Thymus (tissue), 11 donors: Measurements from ENCODE around the gene TSHZ2. TPM values are rescaled to one million over a fixed set of nuclear protein-coding genes. Genes with fewer than 3 reads are reported as not detected.

ENCODE experiments used
- DNase-seq, 9 donors: peaks; one replicate each; pipeline ENCODE4 v3.0.0-alpha.2; 2013; ENCODE audit warnings: low spot score in 9 of 9, low read depth in 6 of 9, missing footprints in 1 of 9
- H3K27ac ChIP-seq, 2 donors: one replicate each; pipeline ENCODE4 v1.5.1; 2013; ENCODE audit warnings: control low read depth in 1 of 2, low read depth in 1 of 2, low read length in 1 of 2, mild to moderate bottlenecking in 1 of 2, moderate library complexity in 1 of 2
- H3K27me3 ChIP-seq, 2 donors: one replicate each; pipeline ENCODE4 v1.5.1; 2013; ENCODE audit warnings: low read length in 1 of 2; ENCODE audit not compliant: control insufficient read depth in 2 of 2, insufficient read depth in 1 of 2
- H3K36me3 ChIP-seq, 2 donors: one replicate each; pipeline ENCODE4 v1.5.1; 2013; ENCODE audit warnings: low read length in 1 of 2, mild to moderate bottlenecking in 1 of 2, moderate library complexity in 1 of 2; ENCODE audit not compliant: control insufficient read depth in 2 of 2, insufficient read depth in 2 of 2
- H3K4me1 ChIP-seq, 2 donors: one replicate each; pipeline ENCODE4 v1.5.1; 2013; ENCODE audit warnings: low read length in 2 of 2; ENCODE audit not compliant: control insufficient read depth in 2 of 2, insufficient read depth in 2 of 2
- H3K4me3 ChIP-seq, 2 donors: one replicate each; pipeline ENCODE4 v1.5.1; 2013; ENCODE audit warnings: low read length in 2 of 2, control low read depth in 1 of 2, mild to moderate bottlenecking in 1 of 2
- H3K9me3 ChIP-seq, 2 donors: one replicate each; pipeline ENCODE4 v1.5.1; 2013; ENCODE audit warnings: low read length in 1 of 2, mild to moderate bottlenecking in 1 of 2; ENCODE audit not compliant: control insufficient read depth in 2 of 2, insufficient read depth in 1 of 2
- WGBS: extraction: QIAGEN DNeasy Blood & Tissue Kit; methylation state at CpG from one replicate; pipeline ENCODE4 v1.1.7; 2013; 5-methylcytosine and 5-hydroxymethylcytosine counted together
- polyA plus RNA-seq: library from polyadenylated mRNA; stranded (reverse); fragments of 200-250 nt; gene quantifications from one replicate; pipeline ENCODE4 v1.2.3, GENCODE V29; 2013
- total RNA-seq: library from RNA; stranded (reverse); fragments of 120-200 nt; gene quantifications from one replicate; pipeline ENCODE4 v1.2.4, GENCODE V29; 2013
- donor health status: healthy.

Gene TSHZ2
- total and polyA plus RNA-seq, 2 donors, result 1.4 to 2.4 TPM

- H3K4me3 ChIP-seq, result no peak overlapping the region
- no peak overlapping the region for H3K27ac ChIP-seq
- 71% methylated on average over 2 of the region's 2 CpGs for WGBS
- no peaks in the 10 kb centered on the region for H3K4me1 ChIP-seq
- H3K27me3 ChIP-seq, result no peaks in the 10 kb centered on the region
- DNase-seq, result no peak
- no peaks in the 10 kb centered on the region for H3K9me3 ChIP-seq
- H3K36me3 ChIP-seq, result no peaks in the 10 kb centered on the region
Observed at GRCh38 chr20:52999040-52999439, 26.9 kb downstream of the TSHZ2 start.

DNA sequence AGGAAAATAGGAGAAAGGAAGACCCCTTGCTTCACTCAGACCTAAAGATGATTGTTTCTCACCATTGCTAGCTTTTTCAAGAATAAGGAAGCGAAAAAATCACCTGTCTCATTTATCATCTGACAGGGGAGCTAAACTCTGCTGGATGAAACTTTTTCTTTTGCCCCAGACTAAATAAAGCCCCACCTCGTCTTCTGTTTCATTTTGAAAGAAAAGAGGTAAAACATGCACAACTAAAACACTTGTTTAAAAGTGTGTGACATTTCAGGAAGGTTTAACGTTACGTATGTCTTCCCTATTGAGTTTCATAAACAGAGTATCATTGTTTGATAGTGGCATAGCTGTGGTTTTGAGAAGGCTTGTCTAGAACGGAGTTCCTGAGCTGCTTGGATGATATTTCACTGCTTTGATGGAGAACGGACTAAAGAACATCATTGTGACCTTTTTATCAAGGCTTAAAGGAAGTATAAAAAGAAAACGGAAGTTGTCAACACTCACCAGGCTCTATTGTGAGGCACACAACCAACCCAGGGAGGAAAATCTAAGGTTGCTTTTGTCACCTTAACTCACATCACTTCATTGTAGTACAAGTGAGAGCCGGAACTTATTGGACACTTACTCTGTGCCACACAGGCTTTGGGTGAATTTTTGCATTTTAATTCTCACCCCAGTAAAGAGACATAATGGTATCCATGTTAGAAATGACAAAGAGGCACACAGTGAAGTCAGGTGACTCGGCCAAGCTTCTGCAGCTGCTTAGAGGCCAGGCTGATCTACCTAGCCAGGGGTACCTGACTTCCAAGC lies 29.5 kb downstream of the TSHZ2 start:
- no peaks in the 10 kb centered on the region for H3K9me3 ChIP-seq
- no peaks in the 10 kb centered on the region for H3K27me3 ChIP-seq
- peak overlapping the region in 1 of 2 donors; percentile 60 for H3K27ac ChIP-seq
- H3K4me3 ChIP-seq, result no peak overlapping the region
- H3K36me3 ChIP-seq, result no peaks in the 10 kb centered on the region
- no peaks in the 10 kb centered on the region for H3K4me1 ChIP-seq
- 49% methylated on average over 9 of the region's 9 CpGs for WGBS
- DNase-seq, result peak in 1 of 9 donors; percentile 15

DNA sequence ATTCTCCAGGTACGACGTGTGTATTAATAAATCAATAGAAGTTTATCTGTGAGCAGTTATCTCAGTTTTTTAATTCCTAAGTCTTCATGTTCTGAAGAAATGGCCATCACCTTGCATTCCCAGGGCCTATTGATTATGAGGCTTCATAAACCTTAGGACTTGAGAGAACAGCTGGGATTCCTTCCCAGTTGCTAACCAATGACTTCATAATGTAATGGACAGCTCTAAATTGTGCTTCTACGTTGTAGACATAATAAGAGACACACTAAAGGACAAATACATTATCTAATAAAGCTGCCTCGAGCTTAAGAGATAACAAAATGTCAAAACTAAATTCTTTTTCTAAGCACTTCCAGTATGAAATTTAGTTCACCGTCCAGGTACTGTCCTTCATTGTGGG lies 30.6 kb downstream of the TSHZ2 start:
- Histone ChIP-seq H3K27me3 (no peaks in the 10 kb centered on the region), H3K4me1 (no peaks in the 10 kb centered on the region), H3K27ac (no peak overlapping the region), H3K36me3 (no peaks in the 10 kb centered on the region), H3K4me3 (no peak overlapping the region), H3K9me3 (no peaks in the 10 kb centered on the region)
- no peak for DNase-seq
- 84% methylated on average over 5 of the region's 5 CpGs for WGBS

DNA sequence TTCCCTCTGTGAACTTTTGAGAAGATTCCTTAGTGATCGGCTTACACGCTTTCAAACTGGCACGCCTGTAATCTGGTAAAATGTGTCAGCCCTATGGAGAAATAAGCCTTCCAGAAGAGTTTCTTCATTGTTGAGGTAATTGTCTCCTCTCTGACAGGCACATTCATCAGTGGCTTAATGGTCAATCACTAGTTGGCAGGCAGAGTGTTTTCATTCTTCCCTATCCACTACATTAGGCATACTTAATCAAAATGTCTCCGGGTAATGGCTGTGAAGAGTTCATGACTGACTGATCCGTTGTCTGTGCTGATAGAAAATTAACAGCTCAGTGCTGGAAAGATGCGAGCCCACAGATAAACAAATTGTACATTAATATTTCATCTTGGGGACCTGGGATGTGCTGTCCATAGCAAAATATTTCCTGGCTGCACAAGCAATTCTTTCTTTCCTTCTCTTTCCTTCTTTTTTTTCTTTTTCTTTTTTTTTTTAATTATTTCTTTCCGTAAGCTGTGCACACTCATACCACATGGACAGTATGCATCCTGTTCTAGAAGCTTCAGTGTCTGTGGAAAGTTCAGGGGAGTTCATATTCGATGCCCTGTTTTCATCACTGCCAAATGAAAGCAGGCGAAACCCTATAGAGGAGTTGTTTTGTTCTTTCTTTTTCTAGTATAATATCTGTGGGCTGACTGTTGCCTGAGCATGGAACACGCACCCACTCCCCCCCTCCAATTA lies 31.4 kb downstream of the TSHZ2 start:
- Histone ChIP-seq H3K9me3 (no peaks in the 10 kb centered on the region), H3K4me3 (no peak overlapping the region), H3K27ac (no peak overlapping the region), H3K36me3 (no peaks in the 10 kb centered on the region), H3K4me1 (no peaks in the 10 kb centered on the region), H3K27me3 (no peaks in the 10 kb centered on the region)
- no peak for DNase-seq
- 83% methylated on average over 10 of the region's 10 CpGs for WGBS

- Histone ChIP-seq H3K4me3 (no peak overlapping the region), H3K36me3 (no peaks in the 10 kb centered on the region), H3K9me3 (no peaks in the 10 kb centered on the region), H3K4me1 (no peaks in the 10 kb centered on the region), H3K27ac (no peak overlapping the region), H3K27me3 (no peaks in the 10 kb centered on the region)
- 92% methylated on average over 9 of the region's 9 CpGs for WGBS
- no peak for DNase-seq
Observed at GRCh38 chr20:53004267-53004813, 32.2 kb downstream of the TSHZ2 start.

DNA sequence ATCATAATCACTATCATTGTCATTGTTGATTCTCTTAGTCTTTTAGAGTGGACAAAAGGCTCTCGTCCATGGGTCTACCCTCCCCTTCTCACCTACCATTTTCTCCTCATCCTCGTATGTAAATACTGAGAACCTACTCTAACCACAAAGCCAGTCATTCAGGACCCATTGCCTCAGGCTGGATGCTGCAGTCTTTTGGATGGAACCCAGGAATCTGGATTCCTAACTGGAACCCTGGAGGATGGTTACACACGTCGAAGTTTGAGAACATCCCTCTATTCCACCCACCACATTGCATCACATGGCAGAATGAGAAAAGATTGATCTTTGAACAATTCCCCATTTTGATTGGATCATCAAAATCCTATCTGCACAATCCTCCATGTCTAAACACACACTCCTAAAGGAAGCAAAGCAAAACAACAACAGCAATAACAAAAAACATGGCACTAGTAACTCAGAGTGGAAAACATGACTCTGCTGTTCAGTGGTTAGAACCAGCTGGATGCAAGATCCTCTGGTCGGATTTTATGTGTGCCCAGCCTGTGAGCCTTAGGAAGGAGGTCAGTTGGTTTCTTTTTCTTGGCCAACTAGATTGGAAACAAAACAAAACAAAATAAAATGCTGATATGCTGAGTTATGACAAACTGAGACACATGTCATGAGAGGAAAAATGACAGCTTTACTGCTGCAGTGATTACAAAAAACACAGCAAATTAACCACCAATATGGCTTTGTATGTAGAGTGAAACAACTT lies 38.0 kb downstream of the TSHZ2 start:
- Histone ChIP-seq H3K9me3 (no peaks in the 10 kb centered on the region), H3K27me3 (no peaks in the 10 kb centered on the region), H3K36me3 (no peaks in the 10 kb centered on the region), H3K4me1 (no peaks in the 10 kb centered on the region), H3K4me3 (no peak overlapping the region), H3K27ac (no peak overlapping the region)
- DNase-seq, result no peak
- 88% methylated on average over 5 of the region's 5 CpGs for WGBS

DNA sequence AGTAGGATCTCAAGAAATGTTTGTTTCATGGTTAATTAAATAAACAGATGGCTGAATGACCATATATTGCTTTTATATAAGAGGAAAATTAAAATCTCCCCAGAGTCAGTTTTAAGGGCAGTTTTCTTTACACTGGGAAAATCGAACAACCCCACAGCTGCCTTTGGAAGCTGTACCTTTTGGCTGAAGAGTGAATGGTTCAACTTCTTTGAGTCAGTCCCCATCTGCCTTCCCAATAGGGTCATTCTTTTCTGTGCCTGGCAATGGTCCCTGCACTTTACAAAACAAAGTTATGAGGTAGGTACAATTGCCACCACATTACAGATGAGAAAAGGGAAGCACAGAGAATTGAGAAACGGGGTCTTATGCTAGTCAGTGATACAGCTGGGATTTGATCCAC lies 39.5 kb downstream of the TSHZ2 start:
- Histone ChIP-seq H3K27me3 (no peaks in the 10 kb centered on the region), H3K4me3 (no peak overlapping the region), H3K9me3 (no peaks in the 10 kb centered on the region), H3K27ac (no peak overlapping the region), H3K4me1 (no peaks in the 10 kb centered on the region), H3K36me3 (no peaks in the 10 kb centered on the region)
- WGBS, result 80% methylated on average over 2 of the region's 2 CpGs
- DNase-seq, result no peak

DNA sequence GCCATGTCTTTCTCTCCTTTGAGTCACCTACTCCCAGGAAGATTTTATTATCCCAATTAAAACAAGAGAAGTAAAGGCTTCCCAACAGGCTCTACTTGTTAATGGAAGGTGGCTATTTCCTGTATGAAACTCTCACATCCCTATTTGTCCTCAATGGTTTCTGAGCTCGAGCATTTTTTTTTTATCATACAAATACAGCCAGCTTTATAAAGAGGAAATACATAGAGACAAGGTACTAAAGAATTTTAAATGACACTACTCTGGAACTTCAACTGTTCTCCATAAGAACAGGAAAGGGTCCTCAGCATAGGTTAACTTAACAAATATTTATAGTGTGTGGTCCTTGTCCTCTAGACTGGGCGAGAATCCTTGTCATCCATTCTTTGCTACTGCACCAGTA lies 41.0 kb downstream of the TSHZ2 start:
- 86% methylated on average over 2 of the region's 2 CpGs for WGBS
- no peaks in the 10 kb centered on the region for H3K36me3 ChIP-seq
- no peak for DNase-seq

DNA sequence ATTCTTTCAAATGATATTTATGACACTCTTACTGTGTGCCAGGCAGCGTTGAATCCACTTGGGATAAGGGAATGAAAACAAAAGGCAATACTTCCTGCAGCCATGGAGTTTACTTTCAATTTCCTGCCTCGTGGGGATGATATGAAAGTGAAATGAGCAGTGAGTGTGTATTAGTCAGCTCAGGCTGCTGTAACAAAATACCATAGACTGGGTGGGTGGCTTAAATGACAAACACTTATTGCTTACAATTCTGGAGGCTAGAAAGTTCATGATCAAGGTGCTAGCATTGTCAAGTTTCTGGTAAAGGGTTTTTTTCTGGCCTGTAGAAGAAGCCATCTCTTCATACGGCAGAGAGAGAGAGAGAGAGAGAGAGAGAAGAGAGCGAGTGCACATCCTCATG lies 41.7 kb downstream of the TSHZ2 start:
- H3K4me1 ChIP-seq, result no peaks in the 10 kb centered on the region
- no peaks in the 10 kb centered on the region for H3K9me3 ChIP-seq
- DNase-seq, result no peak
- no peak overlapping the region for H3K27ac ChIP-seq
- H3K27me3 ChIP-seq, result no peaks in the 10 kb centered on the region
- no peak overlapping the region for H3K4me3 ChIP-seq
- WGBS, result 55% methylated on average over 4 of the region's 4 CpGs
- no peaks in the 10 kb centered on the region for H3K36me3 ChIP-seq

More for the DNA sequence above, 41.0 kb downstream of the TSHZ2 start:
- Histone ChIP-seq H3K4me3 (no peak overlapping the region), H3K9me3 (no peaks in the 10 kb centered on the region), H3K27me3 (no peaks in the 10 kb centered on the region), H3K4me1 (no peaks in the 10 kb centered on the region), H3K27ac (no peak overlapping the region)
